H1 (cell line): ENCODE measurements around the gene CHST3. TPM values are rescaled to one million over a fixed set of nuclear protein-coding genes. Genes with fewer than 3 reads are reported as not detected.
A peak's percentile ranks its signal among the peaks of the same experiment; 100 is the strongest.

ENCODE experiments used
- CTCF ChIA-PET: fragments of 300-600 bp; sonication (Branson Sonifier 250); formaldehyde crosslinking; loops from one replicate; lab custom pipeline; 2021; ENCODE audit not compliant: partially characterized antibody; lab: Charles Lee
- POLR2A ChIA-PET: fragments of 300-600 bp; sonication (Branson Sonifier 250); formaldehyde crosslinking; loops from one replicate; lab custom pipeline; 2021; ENCODE audit warnings: inconsistent platforms; ENCODE audit not compliant: partially characterized antibody; lab: Charles Lee
- DNase-seq, 2 experiments: peaks; one replicate each; pipeline versions ENCODE4 v3.0.0 to v3.0.0-alpha.2; 2010 to 2022; ENCODE audit warnings: low spot score in 2 of 2, low read depth in 1 of 2, mixed read lengths in 1 of 2
- FAIRE-seq: peaks from 2 replicates; lab custom pipeline; 2011; peaks lifted over from hg19 to GRCh38; lab: Jason Lieb, UNC
- H2AFZ ChIP-seq: 2 replicates; pipeline ENCODE4 v1.8.1; 2012; ENCODE audit warnings: low read length, inconsistent platforms
- H2AK5ac ChIP-seq: 2 replicates; pipeline ENCODE4 v1.6.1; 2013; ENCODE audit warnings: low read depth, low read length
- H2BK120ac ChIP-seq: replicated peaks from 2 replicates; pipeline ENCODE3; 2013; ENCODE audit warnings: low read depth, low read length, inconsistent platforms
- H2BK12ac ChIP-seq: 2 replicates; pipeline ENCODE4 v1.6.1; 2013; ENCODE audit warnings: low read depth, low read length
- H2BK15ac ChIP-seq: 2 replicates; pipeline ENCODE4 v1.6.1; 2013; ENCODE audit warnings: low read length
- H2BK20ac ChIP-seq: 2 replicates; pipeline ENCODE4 v1.6.1; 2013; ENCODE audit warnings: low read length
- H2BK5ac ChIP-seq: 2 replicates; pipeline ENCODE4 v1.6.1; 2013; ENCODE audit warnings: low read depth, low read length
- H3K14ac ChIP-seq: 2 replicates; pipeline ENCODE4 v1.6.1; 2013; ENCODE audit warnings: inconsistent platforms; ENCODE audit not compliant: insufficient read length
- H3K18ac ChIP-seq: 2 replicates; pipeline ENCODE4 v1.6.1; 2013; ENCODE audit warnings: low read length; ENCODE audit errors: extremely low read depth
- H3K23ac ChIP-seq: 2 replicates; pipeline ENCODE4 v1.6.1; 2013; ENCODE audit warnings: inconsistent platforms; ENCODE audit not compliant: insufficient read length
- H3K23me2 ChIP-seq: 2 replicates; pipeline ENCODE4 v1.6.1; 2013; ENCODE audit warnings: low read depth, low read length
- H3K27ac ChIP-seq: 2 replicates; pipeline ENCODE4 v1.6.1; 2011; ENCODE audit warnings: low read depth, low read length, inconsistent platforms
- H3K27me3 ChIP-seq, 4 experiments: replicated peaks in 1 of 4; 1 replicate in 1 of 4; 2 replicates in 3 of 4; pipeline versions ENCODE4 v1.6.1 to v1.8.1; 2011 to 2013; ENCODE audit warnings: low read length in 3 of 4, mild to moderate bottlenecking in 3 of 4, inconsistent platforms in 2 of 4, mixed read lengths in 2 of 4, moderate library complexity in 1 of 4; ENCODE audit not compliant: control insufficient read depth in 3 of 4, insufficient read depth in 3 of 4; ENCODE audit errors: extremely low read depth in 1 of 4
- H3K36me3 ChIP-seq, 4 experiments: 2 replicates each; pipeline versions ENCODE4 v1.6.1 to v1.8.1; 2011 to 2013; ENCODE audit warnings: mild to moderate bottlenecking in 4 of 4, low read length in 3 of 4, moderate library complexity in 2 of 4, control low read depth in 1 of 4, inconsistent platforms in 1 of 4; ENCODE audit not compliant: insufficient read depth in 4 of 4, control insufficient read depth in 2 of 4
- H3K4ac ChIP-seq: replicated peaks from 2 replicates; pipeline ENCODE3; 2013; ENCODE audit warnings: low read length, low read depth, mixed read lengths, inconsistent platforms; ENCODE audit not compliant: insufficient read length
- H3K4me1 ChIP-seq, 4 experiments: replicated peaks in 1 of 4; 1 replicate in 1 of 4; 2 replicates in 3 of 4; pipeline versions ENCODE4 v1.6.1 to v1.8.1; 2011 to 2013; ENCODE audit warnings: low read length in 3 of 4, inconsistent platforms in 2 of 4, mixed read lengths in 1 of 4; ENCODE audit not compliant: insufficient read depth in 4 of 4, control insufficient read depth in 3 of 4
- H3K4me2 ChIP-seq, 2 experiments: 2 replicates each; pipeline versions ENCODE4 v1.6.1 to v1.8.1; 2011 to 2013; ENCODE audit warnings: low read depth in 2 of 2, low read length in 2 of 2, control low read depth in 1 of 2, inconsistent platforms in 1 of 2, mild to moderate bottlenecking in 1 of 2; ENCODE audit not compliant: insufficient read depth in 1 of 2
- H3K4me3 ChIP-seq, 4 experiments: fragments of 200-600, 300-600 bp in 1 of 4; sonication (generic), shearing (Covaris generic), sonication (Bioruptor Twin) in 1 of 4; 2 replicates each; pipeline versions ENCODE4 v1.5.1 to v1.8.1; 2011 to 2016; ENCODE audit warnings: low read length in 4 of 4, low read depth in 3 of 4, control low read depth in 2 of 4, inconsistent platforms in 2 of 4, mild to moderate bottlenecking in 2 of 4, mixed read lengths in 1 of 4, moderate library complexity in 1 of 4; ENCODE audit not compliant: insufficient read depth in 2 of 4; ENCODE audit errors: extremely low read depth in 1 of 4
- H3K56ac ChIP-seq: replicated peaks from 2 replicates; pipeline ENCODE3; 2013; ENCODE audit warnings: low read depth, mild to moderate bottlenecking, mixed read lengths, low read length, inconsistent platforms; ENCODE audit not compliant: insufficient read length
- H3K79me1 ChIP-seq: 2 replicates; pipeline ENCODE4 v1.6.1; 2013; ENCODE audit warnings: low read depth, low read length, control low read depth
- H3K79me2 ChIP-seq, 2 experiments: 2 replicates each; pipeline versions ENCODE4 v1.6.1 to v1.8.1; 2012 to 2013; ENCODE audit warnings: low read length in 2 of 2, mild to moderate bottlenecking in 2 of 2, inconsistent platforms in 1 of 2; ENCODE audit not compliant: insufficient read depth in 2 of 2, control insufficient read depth in 1 of 2
- H3K9ac ChIP-seq, 4 experiments: replicated peaks in 1 of 4; 1 replicate in 1 of 4; 2 replicates in 3 of 4; pipeline versions ENCODE4 v1.6.1 to v1.8.1; 2011 to 2013; ENCODE audit warnings: low read depth in 3 of 4, low read length in 3 of 4, control low read depth in 2 of 4, mild to moderate bottlenecking in 2 of 4, moderate library complexity in 2 of 4, inconsistent platforms in 1 of 4; ENCODE audit errors: extremely low read depth in 1 of 4
- H3K9me3 ChIP-seq, 2 experiments: 2 replicates each; pipeline versions ENCODE4 v1.6.1 to v1.8.1; 2012 to 2013; ENCODE audit warnings: mild to moderate bottlenecking in 2 of 2, moderate library complexity in 2 of 2, control low read depth in 1 of 2, inconsistent platforms in 1 of 2, low read depth in 1 of 2, low read length in 1 of 2, mixed read lengths in 1 of 2; ENCODE audit not compliant: insufficient read depth in 2 of 2
- H4K20me1 ChIP-seq, 2 experiments: replicated peaks in 1 of 2; 2 replicates each; pipeline versions ENCODE3 to v1.8.1; 2011 to 2013; ENCODE audit warnings: inconsistent platforms in 2 of 2, low read length in 2 of 2, mild to moderate bottlenecking in 1 of 2; ENCODE audit not compliant: insufficient read depth in 2 of 2, control insufficient read depth in 1 of 2
- H4K5ac ChIP-seq: 2 replicates; pipeline ENCODE4 v1.6.1; 2013; ENCODE audit warnings: low read length, low read depth, mixed read lengths, inconsistent platforms; ENCODE audit not compliant: insufficient read length
- H4K8ac ChIP-seq: 2 replicates; pipeline ENCODE4 v1.8.0; 2013; ENCODE audit warnings: mild to moderate bottlenecking, moderate library complexity, low read length, inconsistent platforms; ENCODE audit not compliant: insufficient read depth; ENCODE audit errors: extremely low read depth
- H4K91ac ChIP-seq: replicated peaks from 2 replicates; pipeline ENCODE3; 2013; ENCODE audit warnings: low read length, mixed read lengths, inconsistent platforms; ENCODE audit not compliant: insufficient read length
- BACH1 ChIP-seq: IDR thresholded peaks from 2 replicates; pipeline ENCODE4 v1.6.1; 2012; ENCODE audit warnings: low read length, improper control_type of control experiment
- CREB1 ChIP-seq: IDR thresholded peaks from 2 replicates; pipeline ENCODE4 v1.6.1; 2012; ENCODE audit warnings: inconsistent platforms
- EGR1 ChIP-seq: IDR thresholded peaks from 2 replicates; pipeline ENCODE4 v1.6.1; 2011; ENCODE audit warnings: low read depth, low read length, borderline replicate concordance
- EP300 ChIP-seq, 2 experiments: IDR thresholded peaks; 1 replicate in 1 of 2; 2 replicates in 1 of 2; pipeline ENCODE4 v1.6.1; 2011 to 2012; ENCODE audit warnings: low read depth in 2 of 2, low read length in 2 of 2, mild to moderate bottlenecking in 2 of 2, borderline replicate concordance in 1 of 2, inconsistent platforms in 1 of 2, moderate library complexity in 1 of 2
- RAD21 ChIP-seq, 2 experiments: IDR thresholded peaks in 1 of 2; conservative IDR thresholded peaks in 1 of 2; 2 replicates each; pipeline ENCODE4 v1.6.1; 2011; ENCODE audit warnings: low read depth in 2 of 2, low read length in 2 of 2, improper control_type of control experiment in 1 of 2, inconsistent platforms in 1 of 2, mild to moderate bottlenecking in 1 of 2, moderate library complexity in 1 of 2
- RXRA ChIP-seq: IDR thresholded peaks from 2 replicates; pipeline ENCODE4 v1.6.1; 2011; ENCODE audit warnings: low read depth, mild to moderate bottlenecking, low read length, moderate library complexity; ENCODE audit not compliant: insufficient read depth
- SUZ12 ChIP-seq: fragments of 200-600 bp; sonication (generic); IDR thresholded peaks from 2 replicates; pipeline ENCODE4 v1.6.1; 2012; ENCODE audit warnings: mild to moderate bottlenecking, inconsistent platforms, low read length, moderate library complexity, mixed read lengths
- WGBS, 2 experiments: shearing (Covaris generic) in 1 of 2; methylation state at CpG; one replicate each; pipeline versions ENCODE4 v1.1.6 to v1.1.7; 2013 to 2015; ENCODE audit warnings: low lambda C conversion rate in 2 of 2, mixed read lengths in 2 of 2, inconsistent platforms in 1 of 2, low coverage in 1 of 2, missing lambda C conversion rate in 1 of 2; ENCODE audit not compliant: insufficient replicate concordance in 2 of 2, insufficient coverage in 1 of 2, insufficient read length in 1 of 2; ENCODE audit errors: extremely low coverage in 1 of 2, missing lambda C conversion rate in 1 of 2; 5-methylcytosine and 5-hydroxymethylcytosine counted together
- polyA plus RNA-seq, 7 experiments: library from polyadenylated mRNA; depleted of rRNA in 3 of 7; stranded (reverse) in 5 of 7; unstranded in 2 of 7; fragments of >200 nt in 5 of 7; fragments of 200-250 nt in 2 of 7; gene quantifications; 1 replicate in 5 of 7; 2 replicates in 1 of 7; 4 replicates in 1 of 7; pipeline versions ENCODE4 v1.2.1 to v1.2.3, GENCODE V29; 2011 to 2013; ENCODE audit warnings: missing spikeins in 2 of 7, mixed read lengths in 2 of 7
- total RNA-seq: library from RNA; stranded (reverse); fragmentation: NEBNext Ultra II Directional; extraction: Animal tissue kit (Norgen Biotek cat#: 25700); gene quantifications from 2 replicates; pipeline ENCODE4 v1.2.1, GENCODE V29; 2021
- TF ChIP-seq, protein P1 (sequence below): IDR thresholded peaks from 2 replicates; pipeline ENCODE4 v1.6.1; 2011; ENCODE audit warnings: low read depth, mild to moderate bottlenecking, low read length; ENCODE audit not compliant: insufficient read depth

Gene CHST3
- total and polyA plus RNA-seq, 2 of the 8 experiments (the other 6 are each of a cell fraction or from before 2014, with no cell fraction given): 2.0 to 5.8 TPM

DNA sequence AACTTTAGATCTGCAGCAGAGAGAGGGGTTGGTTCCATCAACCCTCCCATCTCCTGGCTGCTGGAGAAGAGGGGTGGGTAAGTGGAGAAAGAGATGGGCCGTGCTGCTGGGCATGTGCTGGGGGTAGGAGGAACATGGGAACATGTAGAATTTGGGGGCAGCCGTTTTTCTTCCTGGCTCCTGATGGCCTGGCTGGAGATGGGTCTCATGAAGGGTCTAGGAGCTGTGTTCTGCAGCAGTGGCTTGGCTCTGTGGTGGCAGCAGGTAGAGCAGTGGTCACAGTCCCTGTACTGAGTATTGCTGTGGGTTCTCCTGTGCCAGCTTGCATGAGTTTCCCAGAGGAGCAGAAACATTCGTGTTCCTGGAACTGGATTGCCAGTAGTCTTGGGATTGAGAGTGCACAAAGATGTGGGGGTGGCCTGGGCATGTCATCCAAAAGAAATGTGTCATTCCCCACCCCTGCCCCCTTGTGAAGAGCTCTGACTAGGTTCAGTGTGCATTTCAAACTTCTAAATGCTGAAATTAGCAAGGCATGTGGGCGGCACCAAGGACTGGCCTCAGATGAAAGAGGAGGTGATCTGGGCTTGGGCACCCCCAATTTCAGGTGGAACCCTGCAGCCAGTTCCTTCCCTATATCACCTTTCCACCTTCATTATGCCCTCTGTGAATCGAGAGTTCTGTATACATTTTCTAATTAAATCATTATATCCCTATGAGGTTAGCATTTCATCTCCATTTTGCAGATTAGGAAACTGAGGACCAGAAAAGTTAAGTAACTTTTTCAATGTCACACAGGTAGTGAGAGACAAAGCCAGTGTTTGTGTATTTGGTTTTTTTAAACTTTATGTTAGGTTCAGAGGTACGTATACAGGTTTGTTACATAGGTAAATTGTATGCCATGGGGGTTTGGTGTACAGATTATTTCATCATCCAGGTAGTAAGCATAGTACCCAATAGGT, 2.1 kb downstream of the CHST3 start:
- POLR2A ChIA-PET: interaction anchor here (0.7 to 1.2 kb wide), 2 partner anchors 9 to 57 kb away, joined by 3 read pairs; no protein-coding TSS in a partner anchor
- H2BK15ac ChIP-seq: peak overlapping the region; percentile 88; the same call in 1 of the 2 replicates

More for the DNA sequence above, 2.1 kb downstream of the CHST3 start:
- Histone ChIP-seq H3K27me3 (peaks cover 3 to 50% (median 35%) of the 10 kb centered on the region in 4 experiments), H3K4me1 (peaks cover 2 to 15% (median 10%) of the 10 kb centered on the region in 4 experiments; a peak in 4 of 7 replicates), H3K4me2 (peak overlapping the region in 1 of 2 experiments; percentile 97; a peak in 1 of 4 replicates), H4K91ac (no peak overlapping the region), H2BK120ac (no peak overlapping the region), H2AK5ac (peak overlapping the region; percentile 77; the same call in 1 of the 2 replicates), H3K56ac (no peak overlapping the region), H3K9me3 (no peaks in the 10 kb centered on the region), H3K9ac (no peak overlapping the region), H4K8ac (no peak overlapping the region), H3K18ac (no peak overlapping the region), H2BK20ac (no peak overlapping the region), H2BK12ac (peak overlapping the region; percentile 62; the same call in 1 of the 2 replicates), H3K14ac (no peak overlapping the region), H3K23ac (no peak overlapping the region), H3K79me2 (no peaks in the 10 kb centered on the region), H3K36me3 (no peaks in the 10 kb centered on the region)
- no peak for FAIRE-seq
- DNase-seq: no peak
- CTCF ChIA-PET: interaction anchor here (0.5 to 4.1 kb wide), 8 partner anchors 10 to 247 kb away, joined by 3 to 26 read pairs (median 4); no protein-coding TSS in a partner anchor
- TF ChIP-seq, protein P1, sequence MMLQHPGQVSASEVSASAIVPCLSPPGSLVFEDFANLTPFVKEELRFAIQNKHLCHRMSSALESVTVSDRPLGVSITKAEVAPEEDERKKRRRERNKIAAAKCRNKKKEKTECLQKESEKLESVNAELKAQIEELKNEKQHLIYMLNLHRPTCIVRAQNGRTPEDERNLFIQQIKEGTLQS: no peak
- TF ChIP-seq CREB1 (no peak), RAD21 (IDR thresholded peaks at IDR 0.05 in 1 of 2, conservative IDR thresholded peaks at IDR 0.05 in 1 of 2; ENCODE audit: low read depth in 2 of 2, low read length in 2 of 2) (no peak), BACH1 (no peak), SUZ12 (no peak), RXRA (no peak), EGR1 (no peak), EP300 (IDR thresholded peaks at IDR 0.05; ENCODE audit: borderline replicate concordance in 1 of 2, low read depth in 2 of 2, low read length in 2 of 2) (no peak)
- TF ChIP-seq, all 59 proteins: peak for 0
- Histone ChIP-seq H3K23me2 (peaks cover 17% of the 10 kb centered on the region), H3K4ac (no peak overlapping the region), H2BK5ac (no peak overlapping the region; the same call in 1 of the 2 replicates), H3K27ac (no peak overlapping the region), H2AFZ (no peak overlapping the region), H4K5ac (no peak overlapping the region), H3K4me3 (no peak overlapping the region; a peak in 1 of 8 replicates), H3K79me1 (no peaks in the 10 kb centered on the region; the same call in 1 of the 2 replicates), H4K20me1 (peaks cover 0 to 3% of the 10 kb centered on the region in 2 experiments)
- 92% methylated on average over 6 of the region's 6 CpGs; no CpG with 5 or more reads in 1 of the 2 experiments for WGBS, 2 experiments
